HUDEP-2 (cell line): Measurements from ENCODE around the gene TMEM125.

Experiments
- DNase-seq, 76 experiments: peaks; one replicate each; lab custom pipeline; 2025; ENCODE audit not compliant: unreplicated experiment in 76 of 76; lab: John Stamatoyannopoulos, UW

TMEM125 gene

DNA sequence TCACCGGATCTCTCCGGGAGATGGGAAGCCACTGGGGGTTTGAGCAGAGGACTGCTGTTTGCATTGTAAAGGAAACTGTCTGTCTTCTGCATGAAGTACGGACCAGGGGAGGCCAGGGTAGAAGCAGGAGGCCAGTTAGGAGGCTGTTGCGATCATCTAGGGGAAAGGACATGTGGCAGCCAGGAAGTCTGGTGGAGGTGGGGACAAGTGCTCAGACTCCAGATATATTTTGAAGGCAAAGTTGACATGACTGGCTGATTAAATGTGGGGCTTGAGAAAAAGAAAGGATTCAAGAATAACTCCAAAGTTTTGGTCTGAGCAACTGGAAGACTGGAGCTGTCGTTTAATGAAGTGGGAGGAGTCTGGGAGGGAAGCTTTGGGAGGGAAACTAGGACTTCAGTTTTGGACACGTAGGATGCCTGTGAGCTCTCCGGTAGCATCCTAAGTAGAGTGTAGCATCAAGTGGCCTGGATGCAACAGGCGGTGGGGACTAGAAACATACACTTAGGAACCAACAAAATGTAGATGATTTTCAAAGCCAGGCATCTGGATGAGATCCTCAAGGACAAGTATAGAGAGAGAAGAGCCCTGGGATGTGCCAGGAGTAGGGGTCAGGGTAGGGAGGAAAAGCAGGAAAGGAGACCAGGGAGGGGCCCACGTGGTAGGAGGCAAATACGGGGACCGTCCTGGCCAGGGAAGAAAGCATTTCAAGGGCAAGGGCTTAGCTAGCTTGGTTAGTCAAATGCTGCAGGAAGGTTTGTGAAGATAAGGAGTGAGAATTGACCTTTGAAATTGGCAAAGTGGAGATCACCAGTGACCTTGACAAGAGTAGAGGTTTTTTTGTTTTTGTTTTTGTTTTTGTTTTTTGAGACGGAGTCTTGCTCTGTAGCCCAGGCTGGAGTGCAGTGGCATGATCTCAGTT lies 19.3 kb downstream of the TMEM125 start:
- DNase-seq = no peak

DNA sequence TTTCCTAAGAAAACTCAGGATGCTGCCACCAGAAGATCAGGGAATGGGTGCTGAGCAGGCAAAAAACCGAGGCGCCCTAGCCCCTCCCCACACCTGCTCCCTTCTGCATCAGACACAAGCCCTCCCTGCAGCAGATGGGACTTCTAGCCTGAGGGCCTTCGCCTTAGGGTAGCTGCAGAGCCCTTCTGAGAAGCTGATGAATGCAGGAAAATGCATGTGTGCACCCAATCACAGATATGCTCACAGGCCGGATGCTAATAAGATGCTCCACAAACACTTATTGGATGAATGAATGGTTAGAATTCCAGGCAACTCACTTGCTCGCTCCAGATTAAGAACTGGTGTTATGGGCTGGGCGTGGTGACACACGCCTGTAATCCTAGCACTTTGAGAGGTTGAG lies 22.4 kb downstream of the TMEM125 start:
- no peak for DNase-seq

DNA sequence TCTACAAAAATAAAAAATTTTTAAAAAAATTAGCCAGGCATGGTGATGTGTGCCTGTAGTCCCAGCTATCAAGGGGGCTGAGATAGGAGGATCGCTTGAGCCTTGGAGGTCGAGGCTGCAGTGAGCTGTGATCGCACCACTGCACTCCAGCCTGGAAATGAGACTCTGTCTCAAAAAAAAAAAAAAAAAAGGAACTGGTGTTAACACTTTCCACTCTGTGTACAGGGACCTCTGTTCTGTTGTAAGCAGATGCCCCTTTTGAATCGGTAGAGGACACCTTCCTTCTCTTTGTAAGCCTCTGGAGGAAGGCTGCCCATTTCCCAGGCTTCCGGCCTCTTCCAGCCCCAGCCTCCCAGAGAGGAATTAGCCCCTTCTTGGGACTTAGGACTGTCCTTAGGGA lies 22.9 kb downstream of the TMEM125 start:
- DNase-seq = no peak

DNA sequence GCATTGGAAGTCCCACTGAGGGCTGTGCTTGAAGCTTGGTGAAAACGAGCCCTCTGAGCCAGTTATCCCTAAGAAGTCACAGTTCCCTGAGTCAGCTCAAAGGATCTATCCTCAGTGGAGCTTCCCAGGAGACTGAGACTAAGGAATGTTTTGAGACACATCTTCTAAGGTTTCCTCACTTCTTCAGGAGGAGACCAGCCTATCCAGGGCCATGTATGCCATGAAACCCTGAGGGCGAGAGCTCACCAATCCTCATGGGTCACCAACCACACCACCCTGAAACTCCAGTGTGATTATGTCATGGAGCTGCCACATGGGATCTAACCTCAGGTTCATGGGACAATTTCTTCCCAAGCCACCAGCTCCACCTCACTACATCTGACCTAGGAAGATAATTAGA lies 23.4 kb downstream of the TMEM125 start:
- DNase-seq = no peak

DNA sequence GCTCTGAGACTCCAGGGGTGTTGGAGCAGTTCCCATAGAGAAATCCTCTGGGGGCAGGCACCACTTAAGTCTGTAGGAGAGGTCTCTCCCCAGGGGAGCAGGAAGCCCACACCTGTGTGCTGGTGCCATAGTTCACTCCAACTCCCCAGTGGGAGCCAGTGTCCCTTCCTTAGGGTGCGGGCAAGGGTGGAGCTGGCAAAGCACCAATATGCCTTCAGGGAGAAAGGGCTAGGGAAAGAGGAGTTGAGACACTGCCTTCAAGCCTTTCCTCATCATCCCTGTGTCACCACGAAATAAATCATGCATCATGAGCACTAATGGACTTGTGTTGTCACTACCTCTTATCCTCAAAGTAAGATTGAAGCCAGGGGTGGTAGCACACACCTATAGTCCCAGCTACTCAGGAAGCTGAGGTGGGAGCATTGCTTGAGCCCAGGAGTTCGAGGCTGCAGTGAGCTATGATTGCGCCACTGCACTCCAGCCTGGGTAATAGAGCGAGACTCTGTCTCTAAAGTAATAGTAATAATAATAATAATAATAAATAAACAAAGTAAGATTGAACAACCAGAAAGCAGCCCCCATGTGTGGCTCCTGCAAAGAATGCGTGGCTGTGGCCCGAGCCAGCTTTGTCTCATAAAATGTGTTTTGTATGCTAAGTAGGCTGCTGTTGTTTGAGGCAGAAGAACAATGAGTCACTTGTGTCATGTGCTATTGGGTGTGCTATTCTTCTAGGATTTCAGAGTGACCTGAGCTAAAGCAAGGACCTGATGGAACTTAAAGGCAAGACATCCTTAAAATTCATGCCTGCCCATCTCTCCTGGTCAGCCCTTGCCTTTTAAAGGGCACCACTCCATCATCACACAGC lies 24.3 kb downstream of the TMEM125 start:
- DNase-seq = no peak

DNA sequence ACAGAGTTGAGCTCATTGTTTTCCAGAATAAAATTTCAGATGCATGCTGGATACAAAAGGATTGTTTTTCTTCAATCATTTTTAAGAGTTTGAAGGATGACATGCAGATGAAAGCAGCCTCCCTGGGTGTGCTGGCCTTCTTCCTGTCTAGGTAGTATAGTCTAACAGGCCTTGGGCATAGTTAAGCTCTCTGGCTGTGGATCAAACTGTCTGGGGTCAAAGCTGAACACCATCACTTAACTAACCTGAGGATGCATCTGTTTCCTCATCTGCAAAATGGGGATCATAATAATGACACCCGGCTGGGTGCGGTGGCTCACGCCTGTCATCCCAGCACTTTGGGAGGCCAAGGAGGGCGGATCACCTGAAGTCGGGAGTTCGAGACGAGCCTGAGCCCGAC lies 25.0 kb downstream of the TMEM125 start:
- no peak for DNase-seq

DNA sequence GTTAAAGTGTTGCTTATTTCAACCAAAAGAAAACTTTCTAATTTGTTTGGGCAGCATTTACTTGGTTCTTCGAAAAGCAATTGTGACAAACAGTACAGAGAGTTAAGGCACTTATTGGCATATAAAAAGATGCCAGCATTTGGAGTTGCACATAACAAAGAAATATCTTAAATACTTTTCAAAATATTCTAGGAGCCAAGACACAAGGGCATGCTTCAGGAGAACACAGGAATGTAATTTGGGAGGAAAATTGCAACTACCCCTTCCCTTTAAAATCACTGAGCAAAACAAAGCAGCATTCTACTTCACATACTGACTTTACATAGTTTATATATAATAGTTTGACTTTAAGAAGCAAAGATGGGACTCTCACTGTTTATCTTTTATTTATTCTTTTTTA lies 26.4 kb downstream of the TMEM125 start:
- DNase-seq = no peak

DNA sequence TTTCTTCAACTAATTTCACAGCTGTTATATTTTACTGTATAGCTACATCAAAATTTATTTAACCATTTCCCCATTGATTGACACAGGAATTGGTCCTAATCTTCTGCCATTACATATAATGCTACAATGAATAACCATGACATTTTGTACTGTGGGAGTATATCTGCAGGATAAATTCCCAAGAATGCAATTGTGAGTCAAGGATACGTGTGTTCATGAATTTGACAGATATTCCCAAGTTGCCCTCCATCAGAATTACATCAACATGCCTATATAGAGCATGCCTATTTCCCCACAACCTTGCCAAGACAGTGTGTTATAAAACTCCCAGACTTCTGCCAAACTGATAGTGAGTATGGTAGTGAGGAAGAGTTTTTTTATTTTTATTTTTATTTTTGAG lies 28.3 kb downstream of the TMEM125 start:
- no peak for DNase-seq

DNA sequence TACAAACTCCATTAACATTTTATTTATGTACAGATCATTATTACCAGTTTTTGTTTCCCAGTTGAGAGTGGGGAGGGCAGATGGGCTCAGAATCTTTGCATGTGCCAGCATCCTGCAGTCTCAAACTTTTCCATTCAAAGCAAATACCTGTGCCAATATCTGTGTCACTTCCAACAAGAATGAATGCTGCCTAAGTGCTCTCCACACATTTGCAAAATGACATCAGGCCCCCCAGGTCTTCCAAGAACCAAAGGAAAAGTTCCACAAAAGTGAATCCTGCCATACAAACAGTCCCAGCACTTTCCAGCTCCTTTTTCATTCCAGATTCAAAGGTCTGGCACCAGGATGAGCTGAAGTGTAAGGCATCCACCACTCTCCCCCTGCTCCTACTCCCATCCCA lies 29.3 kb downstream of the TMEM125 start:
- DNase-seq = no peak

DNA sequence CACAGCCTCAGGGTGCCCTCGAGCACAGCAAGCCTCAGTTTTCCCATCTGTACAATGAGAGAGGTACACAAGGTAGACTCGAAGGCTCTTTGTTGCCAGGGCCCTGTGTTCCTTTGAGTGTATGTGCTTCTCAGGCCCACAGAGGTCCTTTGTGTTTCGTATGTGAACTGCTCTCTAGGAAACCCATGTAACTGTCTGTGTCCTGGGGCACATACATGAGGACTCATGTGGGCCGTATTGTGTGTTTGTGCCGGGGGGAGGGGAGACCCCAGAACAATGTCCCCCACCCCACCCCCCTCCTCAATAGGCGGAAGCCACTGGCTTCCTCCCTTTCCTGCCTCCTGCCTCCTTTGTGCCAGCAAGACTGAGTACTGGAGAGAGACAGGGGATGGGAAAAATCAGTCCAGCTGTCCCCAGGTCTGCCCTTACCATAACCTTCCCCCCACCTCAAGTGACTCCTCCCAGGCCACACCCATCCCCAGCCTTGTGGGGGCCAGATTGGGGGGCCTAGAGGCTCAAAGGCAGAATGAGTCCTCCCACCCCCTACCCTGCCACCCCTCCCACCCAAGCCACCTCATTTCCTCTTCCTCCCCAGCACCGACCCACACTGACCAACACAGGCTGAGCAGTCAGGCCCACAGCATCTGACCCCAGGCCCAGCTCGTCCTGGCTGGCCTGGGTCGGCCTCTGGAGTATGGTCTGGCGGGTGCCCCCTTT lies 30.8 kb downstream of the TMEM125 start, which contains the start of gene TIE1:
TIE1 (plus strand) TSS at position 605 of the 717 bp plus-strand sequence; CDS start at position 695, 90 bp downstream.
- no peak for DNase-seq

DNA sequence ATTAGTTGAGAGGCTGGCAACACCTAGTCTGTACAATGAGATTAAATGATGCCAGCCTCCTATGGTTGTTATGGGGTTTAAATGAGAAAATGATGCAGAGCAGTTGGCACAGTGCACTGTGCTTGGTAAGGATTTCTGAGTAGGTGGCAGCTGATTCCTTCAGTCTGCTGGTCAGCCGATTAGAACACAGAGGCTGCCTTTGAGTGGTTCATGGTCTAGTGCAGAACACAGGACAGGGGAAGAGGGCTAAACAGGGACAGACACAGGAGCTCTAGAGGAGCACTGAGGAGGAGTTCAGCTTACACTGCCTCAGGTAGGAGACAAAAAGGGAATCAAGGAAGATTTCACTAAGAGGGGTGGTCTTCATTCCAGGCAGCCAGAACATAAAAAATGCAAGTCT lies 32.4 kb downstream of the TMEM125 start:
- DNase-seq = no peak

DNA sequence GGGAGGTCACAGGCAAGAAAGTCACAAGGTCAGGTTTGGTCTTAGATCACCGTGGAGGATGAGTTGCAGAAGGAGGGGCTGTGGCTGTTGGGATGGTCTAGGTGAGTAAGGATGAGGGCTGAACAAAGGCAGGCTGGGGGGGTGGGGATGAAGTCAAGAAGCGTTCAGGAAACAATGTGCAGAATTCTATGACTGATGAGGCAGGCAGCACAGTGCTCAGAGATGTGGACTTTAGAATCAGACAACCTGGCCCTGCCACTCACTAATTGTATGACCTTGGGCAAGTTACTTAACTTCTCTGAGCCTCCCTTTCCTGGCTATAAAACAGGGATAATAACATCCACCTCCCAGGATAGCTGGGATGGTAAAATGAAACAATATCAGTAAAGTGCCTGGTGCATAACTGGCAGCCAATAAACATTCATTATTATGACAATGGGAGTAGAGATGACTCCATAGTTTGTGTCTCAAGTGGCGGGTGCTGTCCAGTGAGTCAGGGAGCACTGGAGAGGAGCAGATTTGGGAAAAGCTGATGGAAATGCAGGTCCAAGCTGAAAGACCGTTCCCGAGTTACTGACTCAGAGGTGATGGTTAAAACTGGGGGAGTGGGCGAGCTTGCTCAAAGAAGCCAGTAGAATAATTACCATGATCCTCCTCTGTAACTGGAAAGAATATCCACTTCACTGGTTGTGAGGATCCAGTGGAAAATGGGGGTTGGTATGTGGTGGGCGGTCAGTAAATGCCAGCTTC lies 33.1 kb downstream of the TMEM125 start:
- DNase-seq = no peak

DNA sequence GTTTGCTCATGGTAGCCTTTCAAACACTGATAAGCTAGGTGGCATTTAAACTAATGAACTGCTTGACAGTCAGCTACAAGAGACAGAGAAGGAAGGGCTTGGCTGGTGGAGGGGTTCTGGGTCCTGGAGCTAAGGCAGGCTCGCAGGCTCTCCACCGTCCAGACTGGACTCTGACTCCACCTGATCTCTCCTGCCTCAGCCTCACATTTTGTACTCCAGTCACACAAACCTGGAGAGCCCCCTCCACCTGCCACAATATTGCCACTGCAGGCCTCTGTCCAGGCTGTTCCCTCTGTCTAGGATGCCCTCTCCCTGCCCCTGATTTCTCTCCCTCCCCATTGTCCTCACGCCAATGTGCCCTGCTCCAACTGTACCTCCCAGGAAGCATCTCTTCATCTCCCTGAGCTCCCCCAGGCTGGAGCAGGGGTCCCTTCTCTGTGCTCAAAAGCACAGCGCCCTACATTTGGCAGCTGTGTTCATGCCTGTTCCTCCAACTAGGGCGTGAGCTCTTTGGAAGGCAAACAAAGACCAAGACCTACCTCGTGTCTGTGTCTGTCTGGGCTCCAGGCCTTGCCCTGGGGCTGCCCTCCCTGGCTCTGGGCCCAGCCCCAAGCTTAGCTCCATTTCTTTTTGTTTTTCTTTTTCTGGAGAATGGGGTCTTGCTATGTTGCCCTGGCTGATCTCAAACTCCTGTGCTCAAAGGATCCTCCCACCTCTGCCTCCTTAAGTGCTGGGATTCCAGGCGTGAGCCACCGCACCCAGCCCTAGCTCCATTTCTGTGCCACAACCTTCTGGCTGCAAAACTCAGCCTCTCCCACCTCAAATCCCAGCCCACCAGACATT lies 33.9 kb downstream of the TMEM125 start:
- no peak for DNase-seq

DNA sequence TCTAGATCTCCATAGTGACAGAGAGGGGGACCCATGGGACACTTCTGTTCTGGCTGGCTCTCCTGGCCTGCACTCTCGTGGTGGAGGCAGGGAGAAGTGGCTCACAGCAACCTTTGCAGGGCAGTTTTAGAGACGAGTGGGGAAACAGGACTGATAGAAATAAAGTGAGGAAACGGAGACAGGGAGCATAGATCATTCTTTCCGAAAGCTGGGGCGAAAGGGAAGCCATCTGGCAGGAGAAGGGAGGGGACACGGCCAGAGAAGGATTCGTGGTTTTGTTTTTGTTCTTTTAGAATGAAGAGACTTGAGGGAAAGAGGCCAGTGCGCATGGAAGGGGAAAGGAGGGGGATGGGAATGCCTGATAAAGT lies 34.5 kb downstream of the TMEM125 start:
- no peak for DNase-seq

DNA sequence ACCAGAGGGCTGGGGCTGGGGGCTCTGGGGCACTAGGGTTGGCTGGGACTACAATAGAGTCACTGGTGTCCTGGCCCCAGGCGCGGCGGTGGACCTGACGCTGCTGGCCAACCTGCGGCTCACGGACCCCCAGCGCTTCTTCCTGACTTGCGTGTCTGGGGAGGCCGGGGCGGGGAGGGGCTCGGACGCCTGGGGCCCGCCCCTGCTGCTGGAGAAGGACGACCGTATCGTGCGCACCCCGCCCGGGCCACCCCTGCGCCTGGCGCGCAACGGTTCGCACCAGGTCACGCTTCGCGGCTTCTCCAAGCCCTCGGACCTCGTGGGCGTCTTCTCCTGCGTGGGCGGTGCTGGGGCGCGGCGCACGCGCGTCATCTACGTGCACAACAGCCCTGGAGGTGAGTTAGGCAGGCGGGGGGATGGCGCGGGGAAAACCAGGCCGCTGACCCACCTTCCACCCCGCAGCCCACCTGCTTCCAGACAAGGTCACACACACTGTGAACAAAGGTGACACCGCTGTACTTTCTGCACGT lies 35.1 kb downstream of the TMEM125 start:
- DNase-seq = no peak

DNA sequence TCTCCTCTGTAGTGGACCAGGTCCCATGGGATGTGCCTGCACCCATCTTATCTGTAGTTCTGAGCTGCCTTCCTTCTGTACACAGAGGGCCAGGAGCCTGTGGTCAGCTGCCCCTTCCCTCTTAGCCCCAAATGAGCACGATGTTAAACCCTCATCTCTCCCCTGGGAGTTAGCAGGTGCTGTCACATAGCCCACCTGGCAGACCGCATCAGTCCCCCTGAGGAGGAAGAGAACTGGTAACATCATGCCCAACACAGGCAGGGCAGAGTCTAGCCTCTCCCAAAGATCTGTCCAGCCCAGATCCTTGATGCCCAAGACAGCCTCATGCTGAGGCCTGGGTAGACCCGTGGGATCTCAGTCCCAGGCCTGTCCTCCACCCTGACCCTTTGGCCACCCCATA lies 35.7 kb downstream of the TMEM125 start:
- no peak for DNase-seq

DNA sequence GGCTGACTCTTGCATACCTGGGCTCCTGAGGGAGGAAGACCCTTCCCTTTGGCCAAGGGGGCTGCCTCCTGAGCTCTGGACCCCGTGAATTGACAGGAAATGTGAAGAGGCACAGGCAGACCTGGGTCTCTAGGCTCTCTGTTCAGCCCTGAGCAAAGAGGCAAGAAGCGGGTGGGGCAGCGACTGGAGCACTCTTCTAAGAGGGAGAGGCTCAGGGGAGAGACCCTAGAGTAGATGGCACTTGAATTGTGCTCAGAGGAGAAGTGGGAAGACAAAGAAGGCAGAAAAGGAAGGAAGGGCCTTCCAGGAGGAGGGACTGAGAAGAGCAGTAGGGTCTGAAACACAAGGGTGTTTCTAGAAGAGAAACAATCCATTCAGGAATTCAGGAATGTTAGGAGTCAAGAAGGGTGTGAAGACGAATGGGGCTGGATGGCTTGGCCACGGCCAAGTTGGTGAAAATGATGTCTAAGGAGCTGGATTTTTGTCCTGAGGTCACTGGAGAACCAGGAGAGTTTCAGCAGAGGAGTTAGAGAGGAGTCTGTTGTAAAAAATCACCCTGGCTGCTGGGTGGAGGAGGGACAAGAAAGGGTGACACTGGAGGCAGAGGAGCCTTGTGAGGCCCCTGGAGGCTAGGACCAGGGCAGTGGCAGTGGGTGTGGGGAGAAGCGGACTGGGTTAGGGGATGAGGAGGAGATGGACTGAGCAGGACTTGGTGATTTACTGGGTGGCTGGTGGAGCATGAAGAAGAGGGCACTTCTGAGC lies 36.3 kb downstream of the TMEM125 start:
- DNase-seq = no peak

DNA sequence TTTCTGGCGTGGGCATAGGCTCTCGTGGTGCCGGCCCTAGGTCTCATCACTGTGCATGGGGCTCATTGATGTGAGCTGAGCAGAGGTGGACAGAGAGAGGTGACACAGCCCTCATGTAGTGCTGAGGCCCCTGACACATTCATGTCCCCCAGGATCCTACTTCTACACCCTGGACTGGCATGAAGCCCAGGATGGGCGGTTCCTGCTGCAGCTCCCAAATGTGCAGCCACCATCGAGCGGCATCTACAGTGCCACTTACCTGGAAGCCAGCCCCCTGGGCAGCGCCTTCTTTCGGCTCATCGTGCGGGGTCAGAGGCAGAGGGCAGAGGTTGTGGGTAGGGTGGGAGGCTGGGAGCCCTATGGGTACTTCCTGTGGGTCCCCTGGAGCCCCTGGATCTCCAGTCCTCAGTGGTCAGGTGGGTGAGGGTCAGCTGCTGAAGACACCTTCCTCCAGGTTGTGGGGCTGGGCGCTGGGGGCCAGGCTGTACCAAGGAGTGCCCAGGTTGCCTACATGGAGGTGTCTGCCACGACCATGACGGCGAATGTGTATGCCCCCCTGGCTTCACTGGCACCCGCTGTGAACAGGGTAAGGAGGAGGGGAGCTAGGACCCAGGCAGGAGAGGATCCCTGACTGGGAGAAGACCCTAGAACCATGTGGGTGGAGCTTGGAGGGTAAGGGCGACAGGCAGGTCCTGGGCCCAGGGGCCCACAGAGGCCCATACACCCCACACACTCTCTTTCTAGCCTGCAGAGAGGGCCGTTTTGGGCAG lies 37.1 kb downstream of the TMEM125 start:
- DNase-seq = no peak
